ENCODE data around the gene UNC45A. TPM values are rescaled to one million over a fixed set of nuclear protein-coding genes. Genes with fewer than 3 reads are reported as not detected.

Gene UNC45A
- total RNA-seq, 1 experiment from 2014 or later, result 66.8 TPM

DNA sequence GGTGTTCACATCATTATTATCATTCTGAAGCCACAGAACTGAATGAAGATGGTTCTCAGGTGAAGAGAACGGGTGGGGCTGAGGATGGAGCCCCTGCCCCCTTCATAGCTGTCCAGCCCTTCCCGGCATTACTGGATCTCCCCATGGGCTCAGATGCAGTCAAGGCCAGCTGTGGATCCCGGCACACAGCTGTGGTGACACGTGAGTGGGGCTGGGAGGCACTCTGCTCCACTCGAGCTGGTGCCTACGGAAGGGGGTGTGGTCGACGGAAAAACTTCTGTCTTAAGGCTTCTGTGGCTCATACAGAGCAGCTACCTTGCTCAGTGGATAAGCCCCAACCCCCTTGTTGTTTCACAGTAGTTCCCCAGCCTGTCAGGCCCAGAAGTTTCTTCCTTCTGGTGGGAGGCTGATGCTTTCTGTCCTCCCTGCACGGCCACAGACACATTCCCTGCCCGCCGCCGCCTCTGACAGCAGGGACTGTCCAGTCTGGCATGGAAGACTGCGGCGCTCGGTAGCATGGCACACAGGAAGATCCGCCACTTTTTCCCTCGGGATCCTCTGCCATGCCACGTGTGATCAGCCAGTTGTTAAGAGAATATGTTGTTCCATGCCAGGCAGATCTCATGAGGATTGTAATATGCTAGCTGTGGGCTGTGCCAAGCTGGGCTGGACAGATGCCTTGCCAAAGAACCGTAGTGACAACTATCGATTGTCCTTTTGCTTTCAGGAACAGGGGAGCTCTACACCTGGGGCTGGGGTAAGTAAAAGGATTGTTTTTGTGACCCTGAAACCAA lies 25.4 kb downstream of the UNC45A start:
- DNase-seq (ENCODE audit: low read depth), result no peak

DNA sequence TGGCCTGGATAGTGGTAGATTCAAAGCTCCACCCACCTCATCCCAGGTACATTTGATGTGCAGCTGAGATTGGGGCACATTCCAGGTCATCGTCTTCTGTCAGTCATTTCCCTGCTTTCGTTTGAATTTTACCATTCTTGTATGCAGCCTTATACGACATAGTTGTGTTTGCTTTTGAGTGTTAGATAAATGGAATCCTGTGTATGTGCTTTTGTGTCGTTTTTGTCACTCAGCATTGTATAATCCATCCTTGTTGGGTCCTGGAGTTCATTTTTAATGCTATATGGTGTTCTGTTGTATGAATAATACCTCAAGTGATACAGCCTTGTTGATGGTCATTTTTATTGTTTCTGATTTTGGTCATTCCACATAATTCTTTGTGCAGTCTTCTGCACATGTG lies 26.9 kb downstream of the UNC45A start:
- DNase-seq (ENCODE audit: low read depth), result no peak

DNA sequence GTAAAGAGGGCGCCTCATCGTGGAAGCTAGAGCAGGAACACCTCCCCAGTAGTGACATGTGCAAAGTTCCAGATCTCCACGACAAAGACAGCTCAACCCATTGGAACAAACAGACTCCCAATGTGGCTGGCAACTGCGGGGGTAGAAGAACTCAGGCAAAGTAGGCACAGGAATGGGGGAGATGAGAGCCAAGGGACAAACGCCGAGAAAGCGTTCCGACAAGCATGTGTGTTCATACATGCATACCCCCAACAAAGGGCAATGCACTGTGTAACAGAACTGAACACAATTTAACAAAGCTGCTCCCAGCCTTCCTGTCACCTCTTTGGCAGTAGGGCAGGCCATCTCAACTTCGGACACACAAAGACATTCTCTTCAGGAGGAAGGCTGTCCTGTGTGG lies 31.2 kb downstream of the UNC45A start:
- DNase-seq (ENCODE audit: low read depth), result no peak

GRCh38 chr15:90967206-90967605 lies 32.1 kb downstream of the UNC45A start:
- no peak for DNase-seq (ENCODE audit: low read depth)

GRCh38 chr15:90968434-90968833 lies 33.3 kb downstream of the UNC45A start:
- no peak for DNase-seq (ENCODE audit: low read depth)

DNA sequence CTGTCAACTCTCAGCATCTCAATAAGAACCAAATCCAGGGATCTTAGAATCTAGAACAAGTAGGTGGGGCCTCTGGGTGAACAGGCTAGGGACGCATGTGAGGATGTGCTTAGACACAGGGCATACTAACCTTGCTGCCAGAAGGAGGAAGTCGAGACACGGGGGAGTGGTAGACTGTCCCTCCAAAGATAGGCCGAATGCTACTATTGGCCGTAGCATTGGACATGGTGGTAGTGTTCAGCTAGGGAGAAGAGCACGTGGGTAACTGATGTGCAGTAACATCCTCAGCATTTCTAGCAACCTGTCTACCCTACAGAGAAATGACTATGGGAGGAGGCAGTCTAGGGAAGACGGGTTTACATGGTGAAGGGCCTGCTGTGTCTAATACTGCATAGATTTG lies 35.2 kb downstream of the UNC45A start:
- no peak for DNase-seq (ENCODE audit: low read depth)

- DNase-seq (ENCODE audit: low read depth), result no peak
Observed at GRCh38 chr15:90972133-90972532, 37.0 kb downstream of the UNC45A start.

GRCh38 chr15:90974216-90974615 lies 39.1 kb downstream of the UNC45A start:
- no peak for DNase-seq (ENCODE audit: low read depth)

DNA sequence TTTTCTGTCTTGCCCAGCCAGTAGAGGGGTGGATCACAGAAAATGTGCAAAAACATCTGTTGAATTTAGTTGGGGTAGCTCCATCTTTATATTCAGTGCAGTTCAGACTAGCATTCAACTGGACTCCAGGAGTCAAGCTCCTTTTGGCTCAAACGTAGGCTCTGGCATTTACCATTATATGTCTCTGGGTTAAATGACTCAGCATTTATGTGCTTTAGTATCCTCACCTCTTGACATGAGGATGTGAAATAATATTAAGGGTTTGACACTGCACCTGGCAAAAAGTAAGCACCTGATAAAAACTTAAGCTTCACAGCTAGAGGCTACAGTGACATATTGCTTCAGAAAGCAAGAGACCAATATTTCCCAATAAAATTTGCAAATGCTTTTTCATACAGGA lies 44.5 kb downstream of the UNC45A start:
- no peak for DNase-seq (ENCODE audit: low read depth)

DNA sequence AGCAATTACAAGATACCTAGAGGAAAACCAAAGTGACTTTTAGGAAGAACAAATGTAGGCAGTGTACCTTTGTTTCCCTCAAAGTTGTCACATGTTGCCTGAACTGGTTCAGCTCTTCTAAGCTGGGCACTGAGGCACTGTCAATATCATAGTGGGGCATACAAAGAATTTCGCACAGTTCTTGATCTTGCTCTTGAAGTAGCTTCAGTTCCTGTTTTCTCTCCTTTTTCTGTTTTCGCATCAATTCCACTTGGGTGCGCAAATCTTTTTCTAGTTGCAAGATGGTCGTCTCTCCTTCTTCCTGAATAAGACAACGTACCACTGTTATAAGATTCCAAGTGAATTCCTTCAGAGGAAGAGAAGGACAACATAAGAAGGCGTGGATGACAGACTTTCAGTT lies 46.6 kb downstream of the UNC45A start:
- DNase-seq (ENCODE audit: low read depth), result no peak

DNA sequence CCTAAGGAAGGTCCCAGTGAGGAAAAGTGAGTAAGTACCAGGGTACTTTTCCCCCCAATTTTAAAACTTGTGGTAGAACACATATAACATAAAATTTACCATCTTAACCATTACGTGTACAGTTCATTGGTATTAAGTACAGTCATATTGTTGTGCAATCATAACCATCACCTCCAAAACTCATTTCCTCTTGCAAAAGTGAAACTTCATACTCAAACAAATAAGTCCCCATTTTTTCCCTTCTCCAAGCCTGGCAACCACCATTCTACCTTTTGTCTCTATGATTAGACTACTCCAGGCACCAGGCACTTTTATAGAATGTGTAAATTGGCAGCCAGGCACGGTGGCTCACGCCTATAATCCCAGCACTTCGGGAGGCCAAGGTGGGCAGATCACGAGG lies 47.0 kb downstream of the UNC45A start:
- DNase-seq (ENCODE audit: low read depth), result peak; percentile 23

- DNase-seq (ENCODE audit: low read depth), result no peak
Observed at GRCh38 chr15:90986790-90987507, 51.9 kb downstream of the UNC45A start.

- no peak for DNase-seq (ENCODE audit: low read depth)
Observed at GRCh38 chr15:90987561-90988141, 52.6 kb downstream of the UNC45A start.

DNA sequence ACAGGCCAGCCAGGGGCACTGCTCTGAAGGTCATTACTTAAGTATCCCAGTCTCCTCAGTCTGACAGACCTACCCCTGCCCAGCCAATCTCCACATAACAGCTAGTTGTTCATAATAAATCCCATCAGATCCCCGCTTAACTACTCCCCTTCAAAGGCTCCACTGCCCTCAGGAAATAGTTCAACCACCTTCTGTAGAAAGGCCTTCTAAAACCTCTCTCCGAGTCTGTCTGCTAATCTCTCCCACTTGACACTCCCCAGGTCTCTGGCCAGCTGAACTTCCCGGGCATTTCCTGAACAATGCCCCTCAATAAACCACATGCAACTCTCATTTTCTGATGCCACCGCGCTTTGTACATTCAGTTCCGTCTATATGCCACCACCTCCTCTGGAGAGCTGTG lies 53.2 kb downstream of the UNC45A start:
- DNase-seq (ENCODE audit: low read depth), result no peak

- DNase-seq (ENCODE audit: low read depth), result no peak
Observed at GRCh38 chr15:90989040-90989768, 54.1 kb downstream of the UNC45A start.

DNA sequence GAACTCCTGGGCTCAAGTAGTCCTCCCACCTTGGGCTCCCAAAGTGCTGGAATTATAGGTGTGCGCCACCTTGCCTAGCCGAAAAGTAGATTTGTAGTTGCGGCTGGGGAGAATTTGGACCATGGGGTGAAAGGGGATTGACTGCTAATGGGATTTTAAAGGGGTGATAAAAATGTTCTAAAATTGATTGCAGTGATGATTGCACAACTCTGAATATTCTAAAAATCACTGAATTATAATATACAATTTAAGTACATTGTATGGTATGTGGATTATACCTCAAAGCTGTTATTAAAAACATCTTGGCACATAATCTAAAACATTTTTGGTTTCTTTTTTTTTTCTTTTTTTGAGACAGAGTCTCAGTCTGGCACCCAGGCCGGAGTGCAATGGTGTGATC lies 55.4 kb downstream of the UNC45A start:
- no peak for DNase-seq (ENCODE audit: low read depth)

DNA sequence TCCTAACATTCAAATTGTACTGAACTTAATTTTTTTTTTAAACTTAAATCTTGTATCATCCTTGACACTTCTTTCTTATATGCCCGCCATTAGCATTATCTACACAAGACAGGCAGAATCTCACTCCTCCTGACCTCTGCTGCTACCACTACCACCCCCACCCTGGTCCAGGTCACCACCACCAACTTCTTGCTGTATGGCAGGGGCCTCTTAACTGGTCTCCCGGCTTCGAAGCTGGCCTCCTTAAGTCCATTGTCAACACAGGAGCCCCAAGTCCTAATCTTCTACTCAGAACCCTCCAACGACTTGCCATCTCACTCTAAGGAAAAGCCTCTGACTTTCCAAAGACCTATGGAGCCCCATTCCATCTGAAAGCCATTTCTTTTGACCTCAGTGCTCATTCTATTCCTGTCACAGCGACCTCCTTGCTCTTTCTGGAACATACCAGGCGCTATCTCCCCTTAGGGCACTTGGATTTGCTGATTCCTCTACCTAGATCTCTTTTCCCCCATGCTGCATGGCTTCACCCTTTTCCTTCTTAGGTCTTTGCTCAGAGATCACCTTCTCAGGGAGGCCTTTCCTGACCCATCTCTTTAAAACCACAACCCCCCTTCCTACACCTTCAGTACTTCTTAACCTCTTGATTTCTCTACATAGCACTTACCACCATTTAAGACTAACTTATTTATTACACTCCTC lies 56.7 kb downstream of the UNC45A start:
- DNase-seq (ENCODE audit: low read depth), result no peak

GRCh38 chr15:90994059-90994416 lies 59.0 kb downstream of the UNC45A start:
- DNase-seq (ENCODE audit: low read depth), result no peak

- DNase-seq (ENCODE audit: low read depth), result peak; percentile 99
Observed at GRCh38 chr15:90994417-90995311, 59.6 kb downstream of the UNC45A start, which contains the start of gene PRC1. TSS of gene PRC1 (minus strand) at chr15:90994535. CDS start at chr15:90994417, 118 bp downstream.

DNA sequence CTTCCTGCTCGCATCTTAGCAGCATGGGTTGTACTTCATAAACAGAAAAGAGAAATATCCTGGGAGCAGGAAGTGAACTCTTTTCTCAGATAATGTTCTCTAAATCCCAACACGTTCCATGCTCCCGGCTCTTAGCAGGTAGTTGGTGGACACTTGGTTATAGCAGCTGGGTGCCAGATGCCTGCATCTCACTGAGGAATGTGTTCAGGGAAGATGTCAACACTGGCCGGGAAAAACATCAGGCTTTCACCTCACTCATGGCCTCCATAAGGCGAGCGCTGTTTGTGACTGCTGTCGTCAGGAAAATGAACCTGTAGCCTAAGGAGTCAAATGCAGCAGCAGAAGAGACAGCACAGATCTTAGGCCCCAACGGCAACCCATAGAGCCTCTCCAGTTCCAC lies 63.7 kb downstream of the UNC45A start:
- DNase-seq (ENCODE audit: low read depth), result no peak
